T1000 (cell line): ENCODE results near the gene UVRAG.

ENCODE experiments used
- DNase-seq: peaks from one replicate; lab custom pipeline; 2025; ENCODE audit warnings: mixed read lengths; lab: John Stamatoyannopoulos, UW

Gene UVRAG

DNA sequence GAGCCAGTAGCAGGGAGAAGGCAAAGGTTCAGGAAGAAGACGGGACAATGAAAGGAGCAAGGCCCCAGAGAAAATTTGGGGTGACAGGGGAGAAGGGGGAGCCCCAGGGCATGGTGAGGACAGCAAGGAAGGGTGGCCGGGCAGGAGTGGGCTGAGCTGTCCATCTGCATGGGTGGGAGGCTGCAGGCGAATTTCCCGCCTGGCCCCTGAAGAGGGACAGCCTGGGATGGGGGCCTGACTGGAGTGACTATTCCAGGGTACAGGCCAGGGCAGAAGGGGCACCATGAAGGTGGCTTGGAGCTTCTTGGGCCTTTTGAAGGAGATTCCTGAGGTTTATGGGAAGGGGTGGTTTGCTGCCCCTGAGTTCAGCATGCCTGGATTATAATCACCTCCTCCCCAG, 335.1 kb downstream of the UVRAG start:
- DNase-seq: no peak

DNA sequence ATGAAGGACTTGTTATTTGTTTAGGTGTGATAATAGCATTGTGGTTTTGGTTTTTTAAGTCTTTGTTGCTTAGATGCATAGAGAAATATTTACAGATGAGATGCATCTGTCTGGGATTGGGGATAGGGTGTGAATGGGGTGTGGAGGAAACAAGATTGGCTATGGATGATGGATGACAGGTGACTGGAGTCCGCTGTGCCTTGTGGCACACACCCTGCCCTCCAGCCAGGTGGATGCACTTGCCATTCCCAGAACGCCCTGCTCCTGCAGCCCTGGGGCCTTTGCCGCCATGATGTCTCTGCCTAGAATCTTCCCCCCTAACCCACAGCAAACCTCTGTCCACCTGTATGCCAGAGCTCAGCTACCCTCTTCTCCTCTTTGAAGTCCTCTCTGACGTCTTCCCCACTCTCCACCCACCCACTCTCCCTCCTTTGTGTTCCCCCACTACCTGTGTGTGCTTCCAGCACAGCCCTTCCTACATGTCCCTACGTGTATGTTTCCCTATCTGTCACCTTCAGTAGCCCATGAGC, 336.6 kb downstream of the UVRAG start:
- DNase-seq: no peak

DNA sequence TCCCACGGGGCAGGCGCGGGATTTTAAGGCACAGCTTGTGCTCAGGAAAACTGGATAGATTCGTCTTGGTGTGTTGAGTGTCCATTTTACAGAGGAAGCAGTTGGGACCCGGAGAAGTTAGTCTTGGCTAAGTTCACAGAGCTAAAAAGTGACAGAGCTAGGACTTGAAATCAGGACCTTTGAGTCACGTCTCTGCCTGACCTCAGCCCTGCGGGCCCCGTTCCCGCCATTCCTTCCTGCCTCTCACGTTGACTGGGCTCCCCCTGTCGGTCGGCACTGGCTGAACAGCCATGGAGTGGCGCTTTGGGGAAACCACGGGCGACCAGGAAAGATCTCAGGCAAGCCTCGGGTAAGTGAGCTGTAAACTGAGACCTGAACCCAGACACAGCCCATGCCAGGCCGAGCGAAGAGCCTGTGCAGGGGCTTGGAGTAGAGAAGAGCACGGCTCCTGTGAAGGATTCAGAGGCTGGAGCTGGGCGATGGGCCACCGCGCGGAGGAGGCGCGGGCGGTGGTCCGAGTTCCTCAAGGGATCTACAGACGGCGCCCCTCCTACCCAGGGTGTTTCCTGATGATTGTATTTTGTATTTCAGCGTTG, 337.2 kb downstream of the UVRAG start:
- DNase-seq: no peak

DNA sequence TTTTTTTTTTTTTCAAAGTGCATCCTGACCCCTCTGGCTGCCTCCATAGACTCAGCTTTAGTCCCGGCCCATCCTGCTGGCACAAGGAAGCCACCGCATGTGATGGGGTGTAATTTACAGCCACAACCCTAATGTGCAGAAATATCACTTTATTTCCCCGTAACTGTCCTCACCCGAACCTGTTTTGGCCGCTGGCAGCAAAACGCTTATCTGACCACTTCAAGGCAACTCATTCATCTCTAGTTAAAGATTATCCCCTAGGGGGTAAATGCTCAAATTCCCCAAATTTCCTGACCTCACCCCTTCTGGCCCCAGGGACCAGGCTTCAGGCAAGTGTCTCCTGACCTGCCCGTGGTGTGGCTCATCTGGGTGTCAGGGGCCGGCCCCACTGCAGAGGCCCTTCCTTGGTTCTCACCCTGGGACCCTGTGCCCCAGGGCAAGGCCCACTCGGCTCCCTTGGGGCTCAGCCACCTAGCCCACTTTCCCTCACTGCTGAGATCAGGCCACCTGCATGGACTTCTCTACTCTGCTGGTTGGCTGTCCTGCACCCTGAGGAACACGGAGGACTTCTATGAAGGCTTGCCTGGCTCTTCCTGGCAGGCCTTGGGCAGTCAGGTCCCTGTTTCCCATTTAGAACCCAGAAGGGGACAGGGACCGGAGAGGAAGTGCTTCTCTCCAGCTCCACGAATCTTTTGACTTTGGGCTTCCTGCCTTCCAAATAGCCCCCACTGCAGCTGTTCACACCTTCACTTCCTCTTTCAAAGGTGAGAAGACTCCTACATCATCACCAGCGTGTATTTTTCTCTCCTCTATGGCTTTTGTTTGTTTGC, 337.9 kb downstream of the UVRAG start:
- DNase-seq: no peak

DNA sequence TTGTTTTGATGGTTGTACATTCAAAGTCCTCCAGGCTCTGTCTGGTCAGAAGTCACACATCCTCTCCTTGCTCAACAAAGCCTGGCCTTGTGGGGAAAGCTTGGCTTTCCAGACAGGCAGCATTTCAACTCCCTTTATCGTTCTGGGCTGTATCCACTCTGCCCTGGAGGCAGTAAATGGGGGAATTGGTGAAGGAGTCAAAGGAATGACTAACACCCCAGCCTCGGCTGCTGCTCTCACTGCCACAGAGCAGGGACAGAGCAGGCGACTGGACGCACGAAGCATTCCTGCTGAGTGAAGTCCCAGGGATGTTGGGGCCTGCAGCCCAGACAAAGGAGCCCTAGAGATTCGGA, 338.5 kb downstream of the UVRAG start:
- peak; percentile 39 for DNase-seq

DNA sequence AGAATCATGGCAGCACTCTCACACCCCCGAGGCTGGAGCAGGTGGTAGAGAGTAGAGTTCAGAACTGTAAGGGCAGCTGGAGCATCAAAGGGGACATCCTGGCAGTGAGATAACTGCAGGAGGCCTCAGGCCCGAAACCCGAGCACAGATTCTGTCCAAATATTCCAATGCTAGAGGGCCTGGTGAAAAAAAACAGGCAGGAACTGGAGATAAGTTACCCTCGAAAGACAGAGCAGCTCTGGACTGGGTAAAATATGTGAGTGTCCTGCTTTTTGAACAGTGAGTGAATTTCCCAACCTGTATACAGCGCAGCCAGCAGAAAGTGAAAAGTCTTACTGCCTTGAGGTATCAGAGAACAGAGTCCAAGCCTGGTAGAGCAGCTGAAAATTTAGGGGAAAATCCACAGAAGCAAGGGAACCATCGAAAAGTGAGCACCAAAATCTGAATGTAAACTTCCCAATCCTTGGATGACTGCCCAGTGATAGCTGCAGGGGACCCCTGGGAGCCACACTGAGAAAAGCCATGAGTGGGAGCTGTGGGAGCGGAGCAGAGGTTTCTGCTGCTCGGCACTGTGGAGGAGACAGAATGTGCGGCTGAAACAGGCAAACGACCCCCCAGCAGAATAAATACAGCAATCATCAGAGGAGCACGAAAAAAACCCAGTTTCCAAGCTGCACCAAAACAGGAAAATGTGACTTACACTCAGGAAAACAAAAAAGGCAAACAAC, 340.7 kb downstream of the UVRAG start:
- no peak for DNase-seq

DNA sequence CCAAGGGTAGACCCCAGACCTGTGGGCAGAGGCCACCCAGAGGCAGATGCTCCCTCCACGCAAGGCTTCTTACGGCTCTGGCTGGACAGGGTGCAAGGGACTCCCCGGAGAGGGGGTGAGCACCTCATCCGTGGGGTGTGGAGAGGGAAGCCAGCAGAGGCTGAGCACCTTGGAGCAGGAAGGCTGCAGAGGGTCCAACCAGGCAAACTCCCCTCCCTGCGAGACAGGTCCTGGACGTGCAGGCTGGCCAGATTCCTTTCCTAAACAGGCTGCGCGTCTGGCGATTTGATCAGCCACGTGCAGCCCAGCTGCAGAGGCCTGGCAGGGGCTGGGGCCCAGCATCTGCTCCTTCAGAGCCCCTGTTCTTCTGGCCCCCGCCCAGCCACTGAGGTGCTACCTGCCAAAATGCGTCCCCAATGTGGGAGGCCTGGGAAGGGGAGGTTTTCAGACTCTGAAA, 342.0 kb downstream of the UVRAG start:
- DNase-seq: no peak

DNA sequence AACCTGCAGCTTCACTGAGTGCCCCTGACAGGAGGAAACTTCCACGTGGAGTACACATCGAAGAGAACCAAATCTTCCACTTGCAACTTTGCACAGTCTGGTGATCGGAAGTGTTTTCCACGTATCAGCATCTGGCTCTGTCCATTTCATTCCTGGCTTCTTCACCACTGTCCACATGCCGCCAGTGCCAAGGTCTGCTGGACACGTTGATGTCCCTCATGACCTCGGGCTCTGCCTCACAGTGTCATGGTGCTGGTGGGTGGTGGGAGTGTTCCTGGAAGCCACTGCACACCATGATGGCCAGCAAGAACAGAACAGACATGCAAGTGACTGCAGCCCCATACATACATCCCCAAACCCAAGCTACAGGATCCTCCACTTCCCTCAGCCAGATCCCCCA, 342.9 kb downstream of the UVRAG start:
- no peak for DNase-seq

DNA sequence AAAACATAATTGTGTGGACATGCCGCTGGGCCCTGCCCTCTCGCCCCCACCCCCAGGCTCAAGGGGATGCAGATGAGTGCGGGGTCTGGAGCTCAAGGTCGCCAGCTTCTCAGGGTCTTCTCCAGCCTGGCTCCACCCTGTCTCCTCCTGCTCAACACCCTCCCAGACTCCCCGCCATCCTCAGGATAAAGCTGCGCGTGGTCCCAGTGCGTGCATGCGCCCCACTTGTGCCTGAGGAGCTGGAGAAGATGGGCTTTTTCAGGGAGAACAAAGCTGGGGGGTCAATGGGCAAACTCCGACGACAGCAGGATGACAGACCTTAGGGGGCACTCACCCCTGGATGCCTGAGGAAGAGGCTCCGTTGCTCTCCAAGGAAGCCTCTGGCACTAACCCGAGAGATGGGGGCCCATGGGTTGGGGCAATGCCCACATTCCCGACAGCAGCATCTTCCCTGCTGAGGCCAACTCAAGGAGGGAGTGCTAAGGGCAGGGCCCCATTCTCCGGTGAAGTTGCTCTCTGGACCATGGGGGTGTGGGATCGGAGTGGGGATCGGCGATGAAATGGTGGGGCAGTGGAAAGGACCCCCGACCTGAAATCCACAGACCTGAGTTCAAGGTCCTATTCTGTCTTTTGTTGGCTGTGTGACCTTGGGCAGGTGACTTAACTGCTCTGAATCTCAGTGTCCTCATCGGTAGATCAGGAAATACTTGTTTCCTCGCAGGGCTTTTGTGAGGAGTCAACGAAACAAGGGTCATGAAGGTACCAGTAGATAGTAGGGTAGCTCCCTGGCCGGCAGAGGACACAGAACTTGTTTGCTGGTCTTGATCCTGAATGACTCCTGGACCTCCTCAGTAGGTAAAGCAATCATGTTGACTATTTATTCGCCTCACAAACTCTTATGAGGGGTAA, 343.6 kb downstream of the UVRAG start:
- DNase-seq: no peak

DNA sequence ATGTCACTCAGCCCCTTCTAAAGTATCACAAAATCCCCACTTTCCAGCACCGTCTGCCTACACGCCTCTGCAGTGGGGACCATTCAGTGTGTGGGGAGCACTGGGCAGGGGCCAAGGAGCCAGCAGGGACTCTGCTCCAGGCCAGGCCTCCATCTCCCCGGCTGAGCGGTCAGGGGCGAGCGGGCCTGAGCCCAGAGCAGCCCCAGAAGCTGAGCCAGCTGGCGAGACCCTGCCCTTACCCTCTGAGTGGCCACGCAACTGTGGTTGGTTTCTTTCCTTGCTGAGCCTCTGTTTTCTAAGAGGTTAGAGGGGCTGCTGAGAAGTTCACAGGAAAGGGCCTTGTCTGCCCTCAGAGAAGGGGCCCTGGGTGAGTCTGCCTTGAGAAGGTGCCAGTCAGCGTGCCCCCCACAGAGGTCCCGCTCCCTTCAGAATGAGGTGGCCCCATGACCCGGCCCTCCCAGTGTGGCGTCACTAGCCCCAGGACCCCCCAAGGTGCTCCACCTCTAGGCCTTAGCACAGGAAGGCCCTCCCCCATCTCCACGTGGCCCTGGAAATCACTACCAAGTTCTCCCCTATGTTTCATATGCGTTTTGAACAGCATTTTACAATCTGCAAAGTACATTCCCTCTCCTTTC, 344.4 kb downstream of the UVRAG start:
- no peak for DNase-seq

DNA sequence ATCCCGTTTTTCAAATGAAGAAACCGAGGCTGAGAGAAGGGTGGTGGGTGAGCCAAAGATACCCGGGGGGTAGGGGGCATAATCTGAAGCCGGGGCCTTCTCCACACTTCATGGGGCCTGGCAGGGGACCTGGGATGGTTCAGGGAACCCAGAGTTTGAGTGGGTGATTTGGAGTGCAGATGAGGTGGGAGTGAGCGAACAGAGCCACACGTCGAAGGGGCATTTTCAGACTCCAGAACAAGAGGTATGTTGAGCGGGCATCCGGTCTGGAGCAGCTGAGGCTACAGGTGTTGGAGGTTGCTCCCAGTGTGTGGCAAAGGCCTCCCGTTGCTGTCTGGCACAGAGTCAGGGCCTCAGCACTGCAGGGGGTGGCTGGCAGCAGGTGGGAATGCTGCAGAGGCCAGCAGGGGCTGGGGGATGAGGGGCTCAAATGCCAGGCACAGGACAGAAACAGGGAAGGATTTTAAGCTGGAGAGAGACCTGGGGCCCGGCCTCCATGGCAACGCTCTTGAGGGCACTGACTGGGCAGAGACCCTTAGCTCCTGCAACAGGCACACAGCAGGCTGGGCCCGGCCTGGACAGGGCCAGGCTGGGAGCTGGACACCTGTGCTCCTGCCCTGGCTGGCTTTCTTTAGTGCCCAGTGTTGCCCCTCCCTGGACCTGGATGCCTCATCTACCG, 345.1 kb downstream of the UVRAG start:
- DNase-seq: no peak

DNA sequence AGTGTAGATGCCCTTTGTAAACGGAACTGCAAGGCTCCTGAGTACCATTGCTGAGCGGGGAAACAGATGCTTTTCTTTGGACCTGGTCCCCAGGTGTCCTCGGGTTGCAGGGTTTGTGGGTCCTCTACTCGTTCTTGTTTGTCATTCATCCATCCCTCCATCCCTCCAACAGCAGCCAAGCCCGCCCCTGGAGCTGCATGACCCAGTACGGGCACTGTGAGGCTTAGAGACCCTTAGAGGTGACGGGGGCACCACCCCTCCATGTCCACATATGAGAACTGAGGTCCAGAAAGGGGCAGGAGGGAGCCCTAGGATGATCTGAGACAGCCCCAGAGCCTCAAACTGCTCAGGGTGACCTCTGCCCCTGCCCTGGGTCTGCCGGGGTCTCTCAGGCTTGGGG, 345.8 kb downstream of the UVRAG start:
- no peak for DNase-seq

DNA sequence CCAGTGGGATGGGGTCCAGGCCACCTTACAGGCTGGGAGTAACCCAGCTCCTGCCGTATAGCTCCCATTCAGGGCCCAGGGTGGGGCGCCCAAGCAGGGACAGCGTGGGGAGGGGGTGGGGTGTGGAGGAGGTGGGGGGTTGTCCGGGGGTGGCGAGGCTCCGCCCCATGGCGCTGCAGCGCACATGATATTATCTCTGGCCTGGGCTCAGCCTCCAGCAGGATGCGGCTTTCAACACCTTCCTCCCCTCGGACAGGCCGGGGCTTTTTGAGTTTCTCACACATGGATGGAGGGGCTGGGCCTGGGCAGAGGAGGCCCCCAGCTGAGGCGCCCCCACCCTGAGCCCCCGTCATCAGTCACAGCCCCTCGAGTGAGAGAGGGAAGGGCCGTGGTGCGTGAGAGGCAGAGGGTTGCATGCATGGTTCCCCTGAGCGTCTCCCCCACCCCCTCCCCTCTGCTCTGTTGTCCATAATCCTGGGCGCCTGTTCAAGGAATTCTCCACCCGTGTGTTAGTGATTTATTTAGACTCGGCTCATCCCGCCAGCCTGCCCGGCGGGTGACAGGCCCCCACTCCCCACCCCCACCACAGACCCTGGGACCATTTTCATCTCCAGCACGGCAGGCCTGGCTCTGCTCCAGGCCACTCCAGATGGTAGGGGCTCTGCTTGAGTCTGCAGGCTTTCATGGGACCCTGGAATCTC, 346.4 kb downstream of the UVRAG start:
- DNase-seq: no peak

DNA sequence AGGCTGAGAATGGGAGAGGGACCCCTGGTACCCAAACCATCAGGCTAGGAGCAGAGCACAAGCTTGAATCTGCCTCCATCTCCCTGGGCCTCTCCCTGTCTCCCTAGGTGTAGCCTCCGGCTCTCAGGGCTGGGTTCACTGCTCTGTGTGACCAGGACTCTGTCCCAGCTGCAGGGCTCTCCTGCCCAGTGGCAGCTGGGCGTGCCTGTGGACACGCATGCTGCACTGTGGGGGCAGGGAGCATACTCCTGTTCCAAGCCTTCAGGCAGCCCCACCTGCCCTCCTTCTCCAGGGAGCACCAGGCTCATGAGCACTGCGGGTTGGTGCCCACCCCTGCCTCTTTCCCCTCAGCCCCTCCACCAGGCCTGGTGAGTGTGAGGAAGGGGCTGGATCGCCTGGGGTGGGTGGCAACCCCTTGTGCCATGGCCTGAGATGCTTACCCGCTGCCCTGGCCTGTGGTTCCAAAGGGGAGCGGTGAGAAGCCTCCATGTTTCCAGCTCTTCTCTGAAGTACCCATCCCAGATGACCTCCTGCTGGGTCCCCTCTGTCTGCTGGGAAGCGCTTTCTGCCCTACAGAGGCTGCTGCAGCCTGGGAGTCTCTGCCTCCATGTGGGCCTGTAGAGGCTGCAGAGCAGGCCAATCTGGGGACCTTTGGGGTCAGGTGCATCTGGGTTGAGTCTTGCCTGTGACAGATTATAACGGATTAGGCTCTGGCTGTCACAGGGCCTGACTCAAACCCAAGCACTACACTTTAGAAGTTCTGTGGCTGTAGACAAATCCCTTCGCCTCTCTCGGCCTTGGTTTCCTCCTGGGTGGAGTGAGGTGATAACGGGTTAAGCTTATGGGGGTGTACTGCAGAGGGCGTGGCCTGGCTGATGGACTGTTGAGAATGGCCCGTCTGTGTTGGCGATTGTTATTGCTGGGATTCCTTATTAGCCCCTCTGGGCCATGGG, 347.6 kb downstream of the UVRAG start:
- no peak for DNase-seq

DNA sequence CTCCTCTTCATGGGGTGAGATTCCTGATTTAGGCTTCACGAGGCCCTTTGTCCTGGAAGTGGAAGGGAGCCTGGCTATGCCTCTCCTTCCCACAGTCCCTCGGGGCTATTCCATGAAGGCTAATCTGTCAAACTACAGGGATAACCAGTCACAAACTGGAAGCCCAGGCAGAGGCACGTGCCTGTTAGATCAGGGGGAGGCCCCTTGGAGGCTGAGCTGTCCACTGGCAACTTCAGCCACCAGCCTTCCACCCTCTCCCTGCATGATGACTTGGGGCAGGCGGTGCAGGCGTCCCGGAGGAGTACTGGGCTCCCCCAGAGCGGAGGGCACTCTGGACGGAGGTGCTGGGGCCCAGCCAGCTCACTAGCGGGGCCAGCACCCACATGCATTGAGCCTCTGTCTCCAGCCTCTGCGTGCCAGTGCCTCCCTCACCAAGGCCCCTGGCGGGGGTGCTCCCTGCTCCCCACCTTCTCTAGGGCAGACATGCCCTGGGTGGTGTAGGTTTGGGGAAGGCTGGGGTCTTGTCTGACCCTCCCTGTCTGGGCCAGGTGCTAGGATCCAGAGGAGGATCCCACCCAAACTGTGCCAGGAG, 348.4 kb downstream of the UVRAG start:
- DNase-seq: no peak

DNA sequence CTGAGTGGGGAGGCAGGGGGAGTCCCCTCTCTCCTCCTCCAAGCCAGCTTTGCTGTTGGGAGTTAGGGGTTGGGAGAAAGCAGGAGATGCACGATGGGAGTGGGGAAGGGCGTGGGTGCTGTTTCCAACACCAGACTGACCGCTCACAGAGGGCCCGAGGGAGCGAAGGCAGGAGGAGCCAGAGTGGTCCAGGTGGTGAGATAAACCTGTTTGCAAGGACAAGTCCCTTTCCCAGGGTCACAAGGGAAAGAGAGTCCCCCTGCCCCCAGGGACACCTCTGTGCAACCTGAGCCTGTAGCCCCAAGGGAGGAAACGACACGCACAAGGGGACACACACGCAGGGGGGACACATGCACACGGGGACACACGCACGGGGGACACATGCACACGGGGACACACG, 349.1 kb downstream of the UVRAG start:
- DNase-seq: no peak

DNA sequence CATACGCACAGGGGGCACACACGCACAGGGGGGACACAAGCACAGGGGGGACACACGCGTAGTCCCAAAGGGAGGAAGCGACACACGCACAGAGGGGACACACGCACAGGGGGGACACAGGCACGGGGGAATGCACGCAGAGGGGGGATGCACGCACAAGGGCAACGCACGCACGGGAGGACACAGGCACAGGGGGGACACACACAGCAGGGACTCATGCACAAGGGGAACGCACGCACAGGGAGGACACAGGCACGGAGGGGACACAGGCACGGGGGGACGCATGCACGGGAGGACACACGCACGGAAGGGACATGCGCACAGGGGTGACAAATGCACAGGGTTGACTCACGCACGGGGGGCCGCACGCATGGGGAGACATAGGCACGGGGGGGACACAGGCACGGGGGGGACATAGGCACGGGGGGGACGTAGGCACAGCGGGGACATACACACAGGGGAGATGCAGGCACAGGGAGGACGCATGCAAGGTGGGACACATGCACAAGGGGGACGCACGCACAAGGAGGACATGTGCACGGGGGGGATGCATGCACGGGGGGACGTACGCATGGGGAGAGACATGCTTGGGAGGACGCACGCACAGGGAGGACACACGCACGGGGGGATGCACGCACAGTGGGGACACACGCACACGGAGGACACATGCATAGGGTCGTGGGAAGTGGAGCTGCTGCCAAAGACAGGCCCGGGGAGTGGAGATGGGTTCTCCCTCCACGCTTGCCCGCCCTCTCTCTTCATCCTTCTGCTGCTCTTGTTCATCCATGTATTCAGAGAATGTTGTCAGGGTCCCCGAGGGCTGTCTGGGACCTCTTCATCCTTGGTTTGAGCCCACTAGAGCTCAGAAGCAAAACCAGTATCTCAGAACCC, 350.1 kb downstream of the UVRAG start:
- DNase-seq: no peak

DNA sequence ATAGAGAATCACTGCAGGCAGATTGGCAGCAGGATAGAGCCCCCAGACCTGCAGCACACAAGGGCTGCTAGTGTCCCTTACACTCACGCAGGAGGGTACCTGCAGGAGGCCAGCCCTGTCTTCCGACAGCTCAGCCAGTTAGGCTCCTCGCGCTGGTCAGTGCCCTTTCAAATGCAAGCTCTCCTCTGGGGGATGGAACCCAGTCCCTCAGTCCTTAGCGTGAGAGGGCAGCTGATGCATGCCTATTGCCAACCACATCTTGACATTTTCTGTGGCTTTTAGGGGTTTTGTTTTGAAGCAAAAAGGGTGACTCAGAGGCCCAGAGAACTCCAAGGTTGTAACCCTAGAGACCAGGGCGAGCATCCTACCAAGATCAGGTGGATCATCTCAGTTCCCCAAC, 351.3 kb downstream of the UVRAG start:
- DNase-seq: no peak
